Bronchial epithelial cell (primary cell): ENCODE measurements around the gene EPHB1. TPM values are rescaled to one million over a fixed set of nuclear protein-coding genes. Genes with fewer than 3 reads are reported as not detected.

ENCODE experiments used
- DNase-seq: peaks from one replicate; pipeline ENCODE4 v3.0.0-alpha.2; 2010; ENCODE audit warnings: low read depth
- FAIRE-seq: peaks from 2 replicates; lab custom pipeline; 2011; peaks lifted over from hg19 to GRCh38; lab: Jason Lieb, UNC
- H3K27me3 ChIP-seq: 2 replicates; pipeline ENCODE4 v1.5.1; 2011; ENCODE audit warnings: low read length; ENCODE audit not compliant: control insufficient read depth, insufficient read depth
- H3K36me3 ChIP-seq: 2 replicates; pipeline ENCODE4 v1.5.1; 2011; ENCODE audit warnings: low read length; ENCODE audit not compliant: control insufficient read depth, insufficient read depth
- H3K4me3 ChIP-seq: 2 replicates; pipeline ENCODE4 v1.5.1; 2011; ENCODE audit warnings: mild to moderate bottlenecking, low read depth, low read length, control low read depth
- CTCF ChIP-seq: IDR thresholded peaks from 2 replicates; pipeline ENCODE4 v1.5.1; 2011; ENCODE audit warnings: mild to moderate bottlenecking, moderate library complexity, low read length, control low read depth, inconsistent platforms; ENCODE audit not compliant: insufficient read depth, severe bottlenecking
- total RNA-seq: library from RNA; depleted of rRNA; stranded (reverse); fragments of >200 nt; gene quantifications from 2 replicates; pipeline ENCODE4 v1.2.1, GENCODE V29; 2014

Gene EPHB1
- total RNA-seq, 1 donor from 2014 or later = under 0.01 TPM

- no peak for TF ChIP-seq CTCF
- Histone ChIP-seq H3K4me3 (no peak overlapping the region), H3K27me3 (no peaks in the 10 kb centered on the region), H3K36me3 (no peaks in the 10 kb centered on the region)
- no peak for DNase-seq
- FAIRE-seq = no peak
These were observed 33.8 kb upstream of the EPHB1 start for GRCh38 chr3:134761213-134761612.

- H3K4me3 ChIP-seq = no peak overlapping the region
- TF ChIP-seq CTCF = no peak
- DNase-seq (no peak), FAIRE-seq (no peak)
- no peaks in the 10 kb centered on the region for H3K36me3 ChIP-seq
- H3K27me3 ChIP-seq = no peaks in the 10 kb centered on the region
These were observed 33.0 kb upstream of the EPHB1 start for GRCh38 chr3:134762016-134762415.

GRCh38 chr3:134765468-134765867 lies 29.6 kb upstream of the EPHB1 start:
- FAIRE-seq (no peak), DNase-seq (no peak)
- Histone ChIP-seq H3K27me3 (no peaks in the 10 kb centered on the region), H3K4me3 (no peak overlapping the region), H3K36me3 (no peaks in the 10 kb centered on the region)
- TF ChIP-seq CTCF = no peak

- DNase-seq (no peak), FAIRE-seq (no peak)
- Histone ChIP-seq H3K4me3 (no peak overlapping the region), H3K36me3 (no peaks in the 10 kb centered on the region), H3K27me3 (no peaks in the 10 kb centered on the region)
- TF ChIP-seq CTCF = no peak
These were observed 28.8 kb upstream of the EPHB1 start for GRCh38 chr3:134766290-134766689.

GRCh38 chr3:134768116-134768515 lies 26.9 kb upstream of the EPHB1 start:
- Histone ChIP-seq H3K4me3 (no peak overlapping the region), H3K27me3 (no peaks in the 10 kb centered on the region), H3K36me3 (no peaks in the 10 kb centered on the region)
- FAIRE-seq (no peak), DNase-seq (no peak)
- TF ChIP-seq CTCF = no peak

- H3K27me3 ChIP-seq = no peaks in the 10 kb centered on the region
- DNase-seq (no peak), FAIRE-seq (no peak)
- no peak overlapping the region for H3K4me3 ChIP-seq
- H3K36me3 ChIP-seq = no peaks in the 10 kb centered on the region
- TF ChIP-seq CTCF = no peak
These were observed 26.2 kb upstream of the EPHB1 start for GRCh38 chr3:134768837-134769236.
